ENCODE measurements around the gene ATAD5. TPM values are rescaled to one million over a fixed set of nuclear protein-coding genes. Genes with fewer than 3 reads are reported as not detected.
"Not testable (repeated sequence)": the region's sequence is repeated elsewhere in the genome, so short reads cannot be mapped to it uniquely, and the experiment has no call there.

Gene ATAD5
- 1 to 10 TPM; 1.4 to 1.5 TPM for total RNA-seq
- long read RNA-seq, donor 1: 0 reads
- long read RNA-seq, donor 2, partial matches to known transcripts: 6 of 6 reads
- long read RNA-seq, donor 2, other reads (novel, unspliced or antisense): 0 of 6 reads

GRCh38 chr17:30831663-30832437, at the start of gene ATAD5:
TSS of gene ATAD5 (plus strand) at chr17:30831966. CDS start at chr17:30832348, 382 bp downstream.
- intact Hi-C loops (cut with DNase I): no loop called here
- peak; percentile 97 for DNase-seq (ENCODE audit: low spot score)

GRCh38 chr17:30782206-30782605, 49.6 kb upstream of the ATAD5 start:
- intact Hi-C loops (cut with DNase I): no loop called here

GRCh38 chr17:30788918-30789317, 42.8 kb upstream of the ATAD5 start:
- intact Hi-C loops (cut with DNase I): no loop called here
- no peak for DNase-seq (ENCODE audit: low spot score)

More at GRCh38 chr17:30782206-30782605, 49.6 kb upstream of the ATAD5 start:
- DNase-seq (ENCODE audit: low spot score): no peak

GRCh38 chr17:30790279-30790678, 41.5 kb upstream of the ATAD5 start:
- no peak for DNase-seq (ENCODE audit: low spot score)
- intact Hi-C loops (cut with DNase I): no loop called here

GRCh38 chr17:30793282-30793977, 38.3 kb upstream of the ATAD5 start:
- intact Hi-C loops (cut with DNase I): no loop called here
- DNase-seq (ENCODE audit: low spot score): no peak

GRCh38 chr17:30794372-30794771, 37.4 kb upstream of the ATAD5 start:
- intact Hi-C loops (cut with DNase I): no loop called here

GRCh38 chr17:30796016-30796415, 35.8 kb upstream of the ATAD5 start:
- intact Hi-C loops (cut with DNase I): no loop called here
- no peak for DNase-seq (ENCODE audit: low spot score)

More at GRCh38 chr17:30794372-30794771, 37.4 kb upstream of the ATAD5 start:
- no peak for DNase-seq (ENCODE audit: low spot score)

- no peak for DNase-seq (ENCODE audit: low spot score)
- intact Hi-C loops (cut with DNase I): no loop called here
These were observed 30.1 kb upstream of the ATAD5 start for GRCh38 chr17:30801671-30802070.

GRCh38 chr17:30805944-30806456, 25.8 kb upstream of the ATAD5 start:
- intact Hi-C loops (cut with DNase I): loop anchor here in 1 of 2 donors (5.0 kb wide), 1 partner anchor 1086 kb away; no protein-coding TSS in a partner anchor

GRCh38 chr17:30807896-30808295, 23.9 kb upstream of the ATAD5 start:
- intact Hi-C loops (cut with DNase I): loop anchor here in 1 of 2 donors (5.0 kb wide), 1 partner anchor 1084 kb away; no protein-coding TSS in a partner anchor
- no peak for DNase-seq (ENCODE audit: low spot score)

More at GRCh38 chr17:30805944-30806456, 25.8 kb upstream of the ATAD5 start:
- no peak for DNase-seq (ENCODE audit: low spot score)

GRCh38 chr17:30808785-30809286, 22.9 kb upstream of the ATAD5 start:
- intact Hi-C loops (cut with DNase I): loop anchor here in 1 of 2 donors (5.0 kb wide), 1 partner anchor 1083 kb away; no protein-coding TSS in a partner anchor
- no peak for DNase-seq (ENCODE audit: low spot score)

- DNase-seq (ENCODE audit: low spot score): no peak
- intact Hi-C loops (cut with DNase I): loop anchor here in 1 of 2 donors (5.0 kb wide), 1 partner anchor 1082 kb away; no protein-coding TSS in a partner anchor
These were observed 21.9 kb upstream of the ATAD5 start for GRCh38 chr17:30809867-30810266.

GRCh38 chr17:30812218-30813177, 19.3 kb upstream of the ATAD5 start:
- no peak for DNase-seq (ENCODE audit: low spot score)

GRCh38 chr17:30814236-30814635, 17.5 kb upstream of the ATAD5 start:
- intact Hi-C loops (cut with DNase I): not testable (repeated sequence)

More at GRCh38 chr17:30812218-30813177, 19.3 kb upstream of the ATAD5 start:
- intact Hi-C loops (cut with DNase I): no loop called here

GRCh38 chr17:30814860-30815259, 16.9 kb upstream of the ATAD5 start:
- DNase-seq (ENCODE audit: low spot score); intact Hi-C loops (cut with DNase I): not testable (repeated sequence)

More at GRCh38 chr17:30814236-30814635, 17.5 kb upstream of the ATAD5 start:
- DNase-seq (ENCODE audit: low spot score): not testable (repeated sequence)

- DNase-seq (ENCODE audit: low spot score): no peak
- intact Hi-C loops (cut with DNase I): no loop called here
These were observed 15.6 kb upstream of the ATAD5 start for GRCh38 chr17:30816165-30816564.

- intact Hi-C loops (cut with DNase I): no loop called here
- DNase-seq (ENCODE audit: low spot score): no peak
These were observed 11.6 kb upstream of the ATAD5 start for GRCh38 chr17:30819971-30820705.

Measured in posterior vena cava (tissue), 2 donors.